HG02884 (cell line): ENCODE measurements around the gene OSBPL10.
A peak's percentile ranks its signal among the peaks of the same experiment; 100 is the strongest.

Source experiments
- ATAC-seq: cut with Tn5 transposase; IDR thresholded peaks from one replicate; pipeline ENCODE4 v1.9.1; 2021; ENCODE audit warnings: mild to moderate bottlenecking, moderate library complexity; ENCODE audit not compliant: unreplicated experiment

OSBPL10 gene

GRCh38 chr3:31635545-31635944 is 345.5 kb downstream of the OSBPL10 start:
- ATAC-seq = no peak

GRCh38 chr3:31634476-31634875 is 346.6 kb downstream of the OSBPL10 start:
- no peak for ATAC-seq

GRCh38 chr3:31629054-31629453 is 352.0 kb downstream of the OSBPL10 start:
- no peak for ATAC-seq

- no peak for ATAC-seq
These were observed 355.7 kb downstream of the OSBPL10 start for GRCh38 chr3:31625358-31625757.

DNA sequence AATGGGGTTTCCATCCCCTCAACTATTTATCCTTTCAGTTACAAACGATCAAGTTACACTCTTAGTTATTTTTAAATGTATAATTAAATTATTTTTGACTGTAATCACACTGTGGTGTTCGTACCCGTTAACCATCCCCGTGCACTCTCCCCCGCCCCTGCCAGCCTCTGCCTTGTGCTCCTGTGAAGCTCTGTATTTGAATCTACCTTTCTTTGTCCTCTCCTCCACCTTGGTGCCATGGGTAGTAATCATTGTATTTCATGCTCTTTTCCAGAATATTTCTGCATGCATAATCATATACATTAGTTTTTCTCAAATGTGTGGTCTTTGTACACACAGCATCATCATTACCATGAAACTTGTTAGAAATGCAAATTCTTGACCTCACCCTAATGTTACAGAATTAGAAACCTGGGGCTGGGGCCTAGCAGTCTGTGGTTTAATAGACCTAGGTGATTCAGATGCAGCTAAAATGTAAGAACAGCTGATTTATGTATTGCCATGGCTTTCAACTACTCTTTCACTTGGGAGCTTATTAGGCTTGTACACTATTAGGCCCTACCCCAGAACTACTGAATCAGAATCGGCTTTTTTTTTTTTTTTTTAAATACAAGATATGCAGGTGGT is 356.9 kb downstream of the OSBPL10 start:
- ATAC-seq = no peak

DNA sequence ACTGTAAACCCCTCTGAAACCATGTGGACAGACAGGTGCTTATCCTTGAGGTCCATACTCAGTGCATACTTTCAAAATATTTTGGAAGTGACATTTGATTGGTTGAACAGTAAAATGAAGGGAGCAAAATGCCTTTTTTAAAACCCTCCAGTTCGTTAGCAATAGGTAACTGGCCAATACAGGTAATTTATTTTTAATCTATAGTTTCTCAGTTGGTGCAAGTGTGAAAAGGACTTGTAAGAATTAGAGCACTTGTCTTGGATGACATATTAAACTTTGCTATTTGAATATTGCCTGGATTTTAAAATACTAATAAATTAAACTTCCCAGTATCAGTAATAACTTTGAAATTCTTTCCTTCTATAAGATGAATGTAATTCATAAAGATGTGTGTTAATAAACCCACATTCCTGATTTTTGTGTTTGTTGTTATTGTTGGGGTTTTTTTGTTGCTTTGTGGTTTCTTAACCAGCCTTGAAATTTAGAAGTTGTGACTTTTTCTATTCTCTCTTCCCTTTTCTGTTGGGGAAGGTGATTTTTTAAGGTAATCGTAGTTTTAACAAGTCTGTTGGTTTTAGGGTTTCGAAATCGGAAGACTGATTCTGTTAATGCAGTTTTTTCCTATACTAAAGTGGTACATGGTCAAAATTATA is 358.3 kb downstream of the OSBPL10 start:
- peak; percentile 46 for ATAC-seq

GRCh38 chr3:31621314-31621713 is 359.7 kb downstream of the OSBPL10 start:
- no peak for ATAC-seq

DNA sequence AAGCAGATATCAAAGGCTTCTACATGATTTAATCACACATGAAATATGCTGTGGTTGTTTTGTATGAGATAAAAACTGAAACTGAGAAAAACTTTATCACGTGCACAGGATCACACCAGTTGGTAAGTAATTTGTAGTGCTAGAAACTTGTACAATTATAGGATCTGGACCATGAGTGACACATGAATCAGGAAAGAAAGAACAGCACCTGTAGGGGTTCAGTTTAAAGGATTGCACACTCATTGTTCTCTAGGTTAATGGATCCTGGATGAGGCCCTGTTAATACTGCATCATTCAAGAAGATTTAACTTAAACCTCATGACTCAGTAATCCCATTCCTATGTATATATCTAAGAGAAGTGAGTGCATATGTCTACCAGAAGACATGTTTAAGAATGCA is 360.4 kb downstream of the OSBPL10 start:
- ATAC-seq = no peak

DNA sequence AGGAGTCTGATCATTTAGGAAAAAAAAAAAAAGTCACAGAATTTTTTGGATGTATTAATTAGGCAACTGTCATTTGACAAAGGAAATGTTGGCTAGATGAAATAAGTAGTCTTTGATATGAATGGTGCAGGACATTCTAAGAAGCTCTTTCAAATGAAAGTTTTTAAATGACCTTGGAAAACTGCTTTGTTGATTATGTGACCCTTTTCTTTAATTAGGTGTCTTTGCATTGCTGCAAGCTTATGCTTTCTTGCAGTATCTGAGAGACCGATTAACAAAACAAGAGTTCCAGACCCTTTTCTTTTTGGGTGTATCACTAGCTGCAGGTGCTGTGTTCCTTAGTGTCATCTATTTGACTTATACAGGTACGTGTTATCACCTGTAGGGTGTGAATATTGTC is 364.4 kb downstream of the OSBPL10 start:
- no peak for ATAC-seq

- no peak for ATAC-seq
These were observed 365.8 kb downstream of the OSBPL10 start for GRCh38 chr3:31615071-31615875.

- ATAC-seq = no peak
These were observed 366.7 kb downstream of the OSBPL10 start for GRCh38 chr3:31614162-31614921.

DNA sequence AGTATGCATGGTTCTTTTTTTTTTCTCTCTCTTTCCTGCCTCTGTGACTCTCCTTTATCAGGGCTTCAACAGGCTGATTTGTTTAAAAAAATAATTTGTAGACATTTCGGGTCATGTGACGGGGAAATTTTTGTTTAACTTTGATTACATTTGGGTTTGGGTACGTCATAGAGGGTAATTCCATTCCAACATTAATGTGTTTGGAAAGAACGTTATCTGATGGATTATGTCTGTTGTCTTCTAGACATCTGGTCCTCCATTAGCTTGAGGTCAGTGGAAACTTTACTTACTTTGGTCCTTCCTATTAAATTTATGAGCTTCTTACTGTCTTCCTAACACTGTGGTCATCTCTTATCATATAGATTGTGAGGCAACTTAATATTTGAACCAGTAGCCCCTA is 367.4 kb downstream of the OSBPL10 start:
- no peak for ATAC-seq

GRCh38 chr3:31613177-31613576 is 367.9 kb downstream of the OSBPL10 start:
- ATAC-seq = no peak
